GM12878 (cell line): Measurements from ENCODE around the gene PHRF1.

Source experiments
- DPF2 ChIP-seq: fragments of 450-650 bp; IDR thresholded peaks from 2 replicates; pipeline ENCODE4 v1.6.1; 2017; ENCODE audit warnings: mild to moderate bottlenecking
- EZH2 ChIP-seq: IDR thresholded peaks from 2 replicates; pipeline ENCODE4 v1.6.1; 2012; ENCODE audit warnings: low read depth, mild to moderate bottlenecking, control low read depth, inconsistent platforms, low read length, borderline replicate concordance; ENCODE audit not compliant: control insufficient read depth
- HDGF ChIP-seq: fragments of 450-650 bp; IDR thresholded peaks from 2 replicates; pipeline ENCODE4 v1.6.1; 2016; ENCODE audit warnings: antibody characterized with exemption
- POLR2A ChIP-seq: IDR thresholded peaks from 2 replicates; pipeline ENCODE4 v1.6.1; 2011; ENCODE audit warnings: low read depth, mild to moderate bottlenecking, low read length
- RAD21 ChIP-seq: IDR thresholded peaks from 2 replicates; pipeline ENCODE4 v1.6.1; 2011; ENCODE audit warnings: mild to moderate bottlenecking, low read depth, low read length, moderate library complexity; ENCODE audit not compliant: insufficient read depth
- SIN3A ChIP-seq: IDR thresholded peaks from 2 replicates; pipeline ENCODE4 v1.6.1; 2012; ENCODE audit warnings: low read depth, low read length, improper control_type of control experiment
- SP1 ChIP-seq: IDR thresholded peaks from one replicate; pipeline ENCODE4 v1.6.1; 2011; ENCODE audit warnings: low read depth, low read length
- TCF7 ChIP-seq: IDR thresholded peaks from 2 replicates; pipeline ENCODE4 v1.6.1; 2014; ENCODE audit warnings: antibody characterized with exemption, borderline replicate concordance
- TF ChIP-seq, protein P1 (sequence below), 3 experiments: IDR thresholded peaks in 2 of 3; conservative IDR thresholded peaks in 1 of 3; 2 replicates each; pipeline ENCODE4 v1.5.1; 2011; ENCODE audit warnings: low read depth in 3 of 3, low read length in 3 of 3, mild to moderate bottlenecking in 3 of 3, control low read depth in 2 of 3, moderate library complexity in 2 of 3, inconsistent platforms in 1 of 3, mixed read lengths in 1 of 3; ENCODE audit not compliant: control insufficient read depth in 2 of 3, insufficient read depth in 1 of 3; ENCODE audit errors: extremely low read depth in 1 of 3
- TF ChIP-seq, protein P2 (sequence below): fragments of 450-650 bp; IDR thresholded peaks from 2 replicates; pipeline ENCODE4 v1.6.1; 2017; ENCODE audit warnings: mild to moderate bottlenecking, moderate library complexity

DNA sequence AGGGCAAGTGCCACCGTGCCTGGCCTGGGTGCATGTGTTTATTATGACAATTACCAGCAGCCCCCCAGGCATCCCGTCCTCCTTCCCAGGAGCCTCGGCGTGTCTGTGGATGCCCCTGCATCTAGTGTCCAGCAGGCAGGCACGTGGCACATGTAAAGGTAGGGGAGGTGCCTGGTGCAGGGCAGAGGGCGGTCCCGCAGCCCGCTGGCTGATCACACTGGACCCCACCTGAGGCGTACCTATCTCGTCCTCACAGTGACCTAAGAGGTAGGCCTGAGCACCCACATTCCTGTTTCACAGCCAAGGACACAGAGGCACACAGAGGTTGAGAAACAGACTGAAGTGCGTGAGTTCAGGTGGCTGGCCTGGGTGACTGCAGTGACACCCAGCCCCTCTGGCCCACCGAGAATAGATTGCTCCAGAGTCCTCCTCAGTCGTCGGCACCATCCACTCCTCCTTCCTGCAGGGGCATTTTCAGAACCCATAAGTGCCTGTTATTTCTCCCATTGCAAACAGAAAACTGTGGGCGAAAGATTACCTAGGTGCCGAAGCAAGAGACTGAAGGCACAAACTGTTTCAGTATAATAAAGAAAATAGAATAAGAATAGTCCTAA is 3.0 kb upstream of the PHRF1 start:
- TF ChIP-seq, protein P1, sequence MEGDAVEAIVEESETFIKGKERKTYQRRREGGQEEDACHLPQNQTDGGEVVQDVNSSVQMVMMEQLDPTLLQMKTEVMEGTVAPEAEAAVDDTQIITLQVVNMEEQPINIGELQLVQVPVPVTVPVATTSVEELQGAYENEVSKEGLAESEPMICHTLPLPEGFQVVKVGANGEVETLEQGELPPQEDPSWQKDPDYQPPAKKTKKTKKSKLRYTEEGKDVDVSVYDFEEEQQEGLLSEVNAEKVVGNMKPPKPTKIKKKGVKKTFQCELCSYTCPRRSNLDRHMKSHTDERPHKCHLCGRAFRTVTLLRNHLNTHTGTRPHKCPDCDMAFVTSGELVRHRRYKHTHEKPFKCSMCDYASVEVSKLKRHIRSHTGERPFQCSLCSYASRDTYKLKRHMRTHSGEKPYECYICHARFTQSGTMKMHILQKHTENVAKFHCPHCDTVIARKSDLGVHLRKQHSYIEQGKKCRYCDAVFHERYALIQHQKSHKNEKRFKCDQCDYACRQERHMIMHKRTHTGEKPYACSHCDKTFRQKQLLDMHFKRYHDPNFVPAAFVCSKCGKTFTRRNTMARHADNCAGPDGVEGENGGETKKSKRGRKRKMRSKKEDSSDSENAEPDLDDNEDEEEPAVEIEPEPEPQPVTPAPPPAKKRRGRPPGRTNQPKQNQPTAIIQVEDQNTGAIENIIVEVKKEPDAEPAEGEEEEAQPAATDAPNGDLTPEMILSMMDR (IDR thresholded peaks at IDR 0.05 in 2 of 3, conservative IDR thresholded peaks at IDR 0.05 in 1 of 3; ENCODE audit: control insufficient read depth in 2 of 3, extremely low read depth in 1 of 3, insufficient read depth in 1 of 3, low read depth in 3 of 3, low read length in 3 of 3): no peak
- TF ChIP-seq TCF7 (no peak), RAD21 (no peak), DPF2 (no peak), SP1 (no peak), POLR2A (no peak), EZH2 (no peak), HDGF (no peak), SIN3A (no peak)
- TF ChIP-seq, protein P2, sequence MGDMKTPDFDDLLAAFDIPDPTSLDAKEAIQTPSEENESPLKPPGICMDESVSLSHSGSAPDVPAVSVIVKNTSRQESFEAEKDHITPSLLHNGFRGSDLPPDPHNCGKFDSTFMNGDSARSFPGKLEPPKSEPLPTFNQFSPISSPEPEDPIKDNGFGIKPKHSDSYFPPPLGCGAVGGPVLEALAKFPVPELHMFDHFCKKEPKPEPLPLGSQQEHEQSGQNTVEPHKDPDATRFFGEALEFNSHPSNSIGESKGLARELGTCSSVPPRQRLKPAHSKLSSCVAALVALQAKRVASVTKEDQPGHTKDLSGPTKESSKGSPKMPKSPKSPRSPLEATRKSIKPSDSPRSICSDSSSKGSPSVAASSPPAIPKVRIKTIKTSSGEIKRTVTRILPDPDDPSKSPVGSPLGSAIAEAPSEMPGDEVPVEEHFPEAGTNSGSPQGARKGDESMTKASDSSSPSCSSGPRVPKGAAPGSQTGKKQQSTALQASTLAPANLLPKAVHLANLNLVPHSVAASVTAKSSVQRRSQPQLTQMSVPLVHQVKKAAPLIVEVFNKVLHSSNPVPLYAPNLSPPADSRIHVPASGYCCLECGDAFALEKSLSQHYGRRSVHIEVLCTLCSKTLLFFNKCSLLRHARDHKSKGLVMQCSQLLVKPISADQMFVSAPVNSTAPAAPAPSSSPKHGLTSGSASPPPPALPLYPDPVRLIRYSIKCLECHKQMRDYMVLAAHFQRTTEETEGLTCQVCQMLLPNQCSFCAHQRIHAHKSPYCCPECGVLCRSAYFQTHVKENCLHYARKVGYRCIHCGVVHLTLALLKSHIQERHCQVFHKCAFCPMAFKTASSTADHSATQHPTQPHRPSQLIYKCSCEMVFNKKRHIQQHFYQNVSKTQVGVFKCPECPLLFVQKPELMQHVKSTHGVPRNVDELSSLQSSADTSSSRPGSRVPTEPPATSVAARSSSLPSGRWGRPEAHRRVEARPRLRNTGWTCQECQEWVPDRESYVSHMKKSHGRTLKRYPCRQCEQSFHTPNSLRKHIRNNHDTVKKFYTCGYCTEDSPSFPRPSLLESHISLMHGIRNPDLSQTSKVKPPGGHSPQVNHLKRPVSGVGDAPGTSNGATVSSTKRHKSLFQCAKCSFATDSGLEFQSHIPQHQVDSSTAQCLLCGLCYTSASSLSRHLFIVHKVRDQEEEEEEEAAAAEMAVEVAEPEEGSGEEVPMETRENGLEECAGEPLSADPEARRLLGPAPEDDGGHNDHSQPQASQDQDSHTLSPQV: no peak
